HG03025 (cell line): Measurements from ENCODE around the gene TTLL8.
"Not testable (repeated sequence)": the region's sequence is repeated elsewhere in the genome, so short reads cannot be mapped to it uniquely, and the experiment has no call there.

Experiments
- ATAC-seq: cut with Tn5 transposase; IDR thresholded peaks from one replicate; pipeline ENCODE4 v1.9.1; 2021; ENCODE audit warnings: mild to moderate bottlenecking, moderate library complexity; ENCODE audit not compliant: unreplicated experiment, low FRiP score

The TTLL8 gene

DNA sequence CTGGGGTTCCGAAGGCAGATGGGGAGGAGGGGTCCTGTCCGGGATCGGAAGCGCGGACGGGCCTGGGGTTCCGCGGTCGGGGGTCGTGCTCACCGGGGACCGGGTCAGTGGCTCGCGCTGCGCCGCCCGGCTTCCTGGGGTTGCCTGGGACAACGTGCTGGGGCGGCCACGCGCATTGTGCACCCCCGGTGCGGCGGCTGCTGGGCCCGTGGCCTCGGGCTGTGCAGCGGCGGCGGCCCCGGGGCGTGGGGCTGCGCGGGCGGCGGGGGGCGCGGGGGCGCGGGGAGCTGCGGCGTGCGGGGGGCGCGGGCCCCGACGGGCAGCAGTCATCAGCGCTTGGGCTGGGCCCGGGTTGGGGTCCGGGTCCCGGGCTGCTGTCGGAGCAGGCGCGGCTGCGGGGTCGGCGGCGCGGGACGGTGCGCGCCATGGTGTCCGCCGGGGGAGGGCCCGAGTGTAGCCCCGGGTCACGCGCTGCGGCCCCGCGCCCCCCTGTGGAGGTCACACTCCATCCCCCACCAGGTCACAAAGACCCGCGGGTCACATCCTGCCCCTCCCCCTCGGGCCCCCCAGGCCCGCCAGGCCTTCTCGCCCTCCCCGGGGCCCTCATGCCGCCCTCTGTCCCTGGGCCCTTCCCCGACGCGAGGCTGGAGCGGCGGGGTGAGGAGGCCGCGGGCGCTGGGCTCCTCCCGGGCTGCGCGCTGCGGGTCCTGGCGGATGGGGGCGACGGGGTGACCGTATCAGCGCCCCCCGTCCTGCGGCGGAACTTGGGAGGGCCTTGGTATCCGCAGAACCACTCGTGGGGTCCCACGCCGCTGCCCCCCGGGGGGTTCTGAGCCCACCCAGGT, at the start of gene TTLL8:
Gene TTLL8 (minus strand): TSS at position 238 of the 845 bp plus-strand sequence.
- ATAC-seq, result no peak

DNA sequence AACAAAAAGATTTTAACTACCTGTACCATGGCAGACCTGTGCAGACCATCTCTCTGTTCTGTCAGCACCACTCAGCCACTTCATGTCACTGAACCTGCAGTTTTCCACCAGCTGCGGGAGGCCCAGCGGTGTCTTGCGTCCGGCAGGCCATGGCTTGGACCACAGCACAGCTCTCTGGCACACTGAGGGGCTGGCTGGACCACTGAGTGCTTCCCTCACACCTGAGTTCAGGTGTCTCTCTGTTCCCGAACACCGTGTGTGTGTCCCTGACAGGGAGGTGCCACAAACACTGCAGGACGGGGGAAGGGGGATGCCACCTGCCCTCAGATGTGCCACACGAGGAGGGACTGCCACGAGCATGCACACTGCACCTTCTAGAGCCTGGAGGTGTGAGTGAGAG, 49.4 kb upstream of the TTLL8 start:
- no peak for ATAC-seq

DNA sequence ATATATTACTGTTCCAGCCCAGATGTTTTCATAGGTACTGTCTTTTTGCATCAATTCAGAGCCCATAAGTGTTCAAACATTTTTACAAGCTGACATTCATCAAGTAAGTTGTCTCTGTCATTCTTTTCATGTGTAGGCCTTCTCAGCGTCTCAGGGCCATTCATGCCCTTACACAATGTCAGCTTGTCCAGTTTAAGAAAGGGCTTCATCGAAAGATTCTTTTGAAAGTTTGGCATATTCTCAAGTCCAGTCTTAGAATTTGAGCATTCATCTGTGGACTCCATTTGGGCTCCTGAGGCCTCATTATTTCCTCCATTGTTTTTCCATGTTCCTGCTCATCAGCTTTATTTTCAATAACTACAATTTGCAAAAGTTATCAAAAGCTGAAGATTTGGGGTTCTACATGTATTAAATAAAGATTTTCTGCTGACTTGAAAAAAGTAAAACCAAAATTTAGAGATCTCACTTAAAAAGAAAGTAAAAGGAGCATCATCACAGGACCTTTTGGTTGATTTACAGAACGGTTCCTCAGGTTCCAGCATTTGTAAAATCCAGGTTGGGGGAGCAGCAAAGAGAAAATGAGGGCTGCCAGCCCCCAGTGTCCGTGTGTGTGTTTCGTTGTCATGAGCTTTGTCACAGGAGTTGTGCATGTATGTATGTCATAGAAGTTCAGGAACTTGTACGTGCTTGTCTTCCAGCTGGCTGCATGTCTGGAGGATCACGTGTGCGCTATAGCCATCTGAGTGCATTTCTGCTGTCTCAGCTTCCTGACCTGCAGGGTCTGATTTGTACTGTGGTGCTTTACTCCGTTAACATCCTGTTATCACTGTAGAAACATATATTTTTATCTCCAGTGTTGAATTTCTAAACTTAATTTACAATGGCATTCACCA, 47.4 kb upstream of the TTLL8 start:
- no peak for ATAC-seq

DNA sequence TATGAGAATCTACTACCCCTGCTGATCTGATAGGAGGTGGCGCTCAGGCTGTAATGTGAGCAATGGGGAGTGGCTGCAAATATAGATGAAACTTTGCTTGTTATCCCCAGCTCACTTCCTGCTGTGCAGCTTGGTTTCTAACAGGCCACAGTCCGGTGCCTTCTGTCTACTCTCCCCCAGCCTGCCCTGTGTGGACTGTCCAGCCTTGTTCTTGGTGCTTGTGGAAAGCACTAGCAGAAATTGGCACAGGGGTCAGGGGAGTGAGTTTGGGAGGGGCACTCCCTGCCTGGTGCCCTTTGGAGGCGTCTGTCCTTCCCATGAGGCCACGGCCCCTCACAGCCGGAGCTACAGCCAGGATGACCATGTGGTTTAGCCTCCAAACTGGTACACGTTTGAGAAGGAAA, 46.0 kb upstream of the TTLL8 start:
- ATAC-seq, result no peak

DNA sequence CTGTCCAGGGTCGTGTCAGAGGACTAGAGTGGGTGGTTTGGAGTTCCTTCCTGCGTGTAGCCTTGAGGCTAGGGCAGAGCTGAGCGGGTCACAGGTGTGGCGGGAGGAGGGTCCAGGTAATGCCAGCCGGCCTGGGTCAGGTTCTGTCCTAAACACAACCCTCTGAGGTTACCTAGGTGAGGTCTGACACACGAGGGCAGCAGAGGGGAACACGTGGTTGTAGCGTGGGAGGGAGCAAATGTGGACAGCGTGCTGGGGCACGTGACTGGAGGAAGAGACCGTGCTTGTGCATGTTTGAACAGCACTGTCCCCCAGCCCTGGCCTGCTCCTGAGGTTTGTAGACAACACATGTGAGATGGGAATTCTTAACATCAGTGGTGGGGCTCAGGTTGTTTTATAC, 44.8 kb upstream of the TTLL8 start:
- ATAC-seq, result no peak

DNA sequence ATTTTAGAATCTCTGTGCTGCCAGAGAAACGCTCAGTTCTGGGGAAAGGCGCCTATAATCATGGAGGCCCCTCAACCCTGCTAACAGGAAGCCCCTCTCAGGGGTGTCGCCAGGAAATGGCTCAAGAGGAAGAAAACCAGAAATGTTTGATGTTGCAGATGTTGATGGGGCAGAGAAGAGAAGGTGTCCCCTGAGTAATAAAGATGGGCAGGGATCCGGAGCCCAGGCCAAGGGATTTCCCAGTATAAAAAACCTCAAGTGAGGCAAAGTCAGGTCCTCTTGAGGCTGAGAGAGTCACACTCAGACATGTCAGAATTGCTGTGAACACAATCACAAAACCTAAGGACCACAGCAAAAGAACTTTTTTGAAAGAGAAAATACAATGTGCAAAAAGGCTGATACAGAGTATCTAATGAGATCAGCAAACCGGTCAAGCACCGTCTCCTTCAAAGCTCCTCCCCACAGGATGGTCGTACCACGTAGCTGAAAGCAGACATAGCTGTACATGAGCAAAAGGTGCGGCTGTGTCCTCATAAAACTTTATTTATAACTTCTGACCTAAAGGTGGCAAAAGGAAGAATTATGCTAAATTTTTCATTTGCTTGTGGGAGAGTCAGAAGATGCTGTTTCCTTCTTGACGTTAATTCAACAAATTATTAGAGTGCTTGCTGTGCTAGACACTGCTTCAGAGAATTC, 43.9 kb upstream of the TTLL8 start:
- ATAC-seq, result no peak

DNA sequence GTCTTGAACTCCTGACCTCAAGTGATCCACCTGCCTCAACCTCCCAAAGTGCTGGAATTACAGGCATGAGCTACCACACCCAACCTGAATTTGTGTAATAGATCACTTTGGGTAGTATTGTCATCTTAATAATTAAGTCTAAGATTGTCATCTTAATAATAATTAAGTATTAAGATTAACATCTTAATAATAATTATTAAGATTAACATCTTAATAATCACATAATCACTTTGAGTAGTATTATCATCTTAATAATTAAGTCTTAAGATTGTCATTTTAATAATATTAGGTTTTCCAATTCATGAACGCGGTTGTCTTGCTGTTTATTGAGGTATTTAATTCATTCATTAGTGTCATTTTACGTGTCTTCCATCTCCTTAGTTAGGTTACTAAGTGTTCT, 40.0 kb upstream of the TTLL8 start:
- no peak for ATAC-seq

DNA sequence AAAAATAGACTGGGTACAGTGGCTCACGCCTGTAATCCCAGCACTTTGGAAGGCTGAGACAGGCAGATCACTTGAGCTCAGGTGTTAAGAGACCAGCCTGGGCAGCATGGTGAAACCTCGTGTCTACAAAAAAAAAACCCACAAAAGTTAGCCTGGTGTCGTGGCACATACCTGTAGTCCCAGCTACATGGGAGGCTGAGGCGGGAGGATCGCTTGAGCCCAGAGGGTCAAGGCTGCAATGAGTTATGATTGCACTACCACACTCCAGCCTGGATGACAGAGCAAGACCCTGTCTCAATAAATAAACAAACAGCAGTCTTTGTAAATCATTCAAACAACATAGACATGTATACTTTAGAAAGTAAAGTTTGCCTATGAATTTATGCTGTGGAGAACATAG, 34.2 kb upstream of the TTLL8 start:
- no peak for ATAC-seq

DNA sequence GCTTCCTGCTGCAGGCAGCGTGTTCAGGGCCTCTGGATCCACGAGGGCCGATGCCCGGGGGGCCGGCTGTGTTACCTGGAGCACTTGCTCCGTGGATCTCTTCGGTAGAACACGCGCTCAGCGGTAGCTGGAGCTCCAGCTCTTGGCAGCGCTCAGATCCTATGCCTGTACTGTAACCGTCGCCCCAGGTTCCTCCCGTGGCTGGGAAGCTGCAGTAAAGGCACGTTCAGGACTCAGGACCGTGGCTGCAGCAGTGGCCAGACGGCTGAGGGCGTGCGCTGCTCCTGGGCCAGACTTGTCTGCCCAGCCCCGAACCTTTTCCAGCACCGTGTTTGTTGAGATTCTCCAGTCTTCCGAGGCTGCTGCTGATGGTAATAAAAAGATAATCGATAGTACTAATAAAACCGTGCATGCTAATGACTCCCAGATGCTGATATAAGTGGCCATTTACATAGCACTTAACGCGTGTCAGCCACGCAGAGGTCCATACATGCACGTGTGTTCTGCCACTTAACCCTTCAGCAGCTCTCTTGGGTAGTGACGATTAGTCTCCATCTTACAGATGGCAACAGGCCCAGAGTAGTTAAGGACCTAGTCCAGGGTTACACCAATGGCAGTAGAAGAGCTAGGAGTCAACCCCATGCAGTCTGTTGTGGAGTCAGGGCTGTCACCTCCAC, 33.1 kb upstream of the TTLL8 start:
- ATAC-seq, result no peak

DNA sequence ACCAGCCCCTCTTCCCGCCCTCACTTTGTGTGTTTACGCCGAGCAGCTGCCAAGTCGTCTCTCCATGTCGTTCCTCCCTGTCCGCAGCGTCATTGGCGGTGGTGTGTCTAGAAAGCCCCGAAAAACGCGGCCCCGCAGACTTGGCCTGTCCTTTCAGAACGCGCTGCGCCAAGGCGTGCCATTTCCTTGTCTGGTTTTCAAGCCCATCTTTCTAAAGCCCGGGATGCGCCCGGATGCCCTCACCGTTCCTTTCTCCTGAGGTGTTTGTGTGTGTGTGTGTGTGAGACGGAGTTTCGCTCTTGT, 32.3 kb upstream of the TTLL8 start:
- no peak for ATAC-seq

DNA sequence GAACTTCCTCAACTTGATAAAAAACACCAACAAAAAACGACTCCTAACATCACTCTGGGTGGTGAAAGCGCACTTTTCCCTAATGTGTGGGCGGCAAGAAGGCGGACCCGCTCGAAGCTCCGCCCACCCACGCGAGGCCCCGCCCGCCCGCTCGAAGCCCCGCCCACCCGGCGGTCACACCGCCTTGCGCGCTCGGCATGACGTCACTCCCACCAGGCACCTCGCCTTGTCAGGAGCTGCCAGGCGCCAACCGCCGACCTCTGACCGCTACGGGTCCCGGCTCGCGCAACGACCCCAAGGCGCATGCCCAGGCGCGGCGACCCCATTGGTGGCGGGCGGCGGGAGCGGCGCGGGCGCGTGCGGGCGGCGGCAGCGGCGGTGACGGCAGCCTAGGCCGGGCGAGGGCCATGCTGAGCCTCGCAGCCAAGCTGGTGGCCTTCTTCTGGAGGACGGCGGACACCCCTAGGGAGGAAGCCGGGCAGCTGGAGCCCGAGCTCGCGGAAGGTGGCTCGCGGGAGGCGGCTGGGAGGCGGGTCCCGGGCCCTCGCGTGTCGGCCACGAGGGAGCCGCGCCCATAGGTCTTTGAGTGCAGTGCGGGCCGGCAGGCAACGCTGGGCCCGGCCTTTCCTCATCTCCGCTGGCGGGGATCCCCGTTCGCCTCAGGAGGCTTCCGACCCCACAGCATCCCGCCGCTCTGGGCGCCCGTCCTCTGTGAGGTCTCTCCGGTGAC, 31.7 kb upstream of the TTLL8 start, which contains the start of gene MOV10L1:
Gene MOV10L1 (plus strand): TSS at position 325 of the 730 bp plus-strand sequence. CDS start 83 bp downstream, at position 408.
- no peak for ATAC-seq

DNA sequence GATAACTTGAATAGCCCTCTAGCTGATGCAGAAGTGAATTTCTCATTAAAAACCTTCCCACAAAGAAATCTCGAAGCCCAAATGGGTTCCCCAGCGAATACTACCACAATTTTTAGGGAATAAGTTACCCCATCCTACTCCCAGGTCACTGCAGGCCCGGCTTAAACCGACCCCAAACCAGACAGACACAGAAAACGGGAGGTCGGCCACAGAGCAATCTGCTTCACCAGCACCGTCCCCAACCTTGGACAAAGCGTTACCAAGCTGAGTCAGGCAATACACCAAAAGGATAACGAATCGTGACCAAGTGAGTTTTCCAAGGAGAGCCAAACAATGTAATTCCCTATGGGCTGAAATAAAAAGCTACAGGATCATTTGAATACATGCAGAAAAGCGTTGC, 31.1 kb upstream of the TTLL8 start:
- ATAC-seq, result no peak

DNA sequence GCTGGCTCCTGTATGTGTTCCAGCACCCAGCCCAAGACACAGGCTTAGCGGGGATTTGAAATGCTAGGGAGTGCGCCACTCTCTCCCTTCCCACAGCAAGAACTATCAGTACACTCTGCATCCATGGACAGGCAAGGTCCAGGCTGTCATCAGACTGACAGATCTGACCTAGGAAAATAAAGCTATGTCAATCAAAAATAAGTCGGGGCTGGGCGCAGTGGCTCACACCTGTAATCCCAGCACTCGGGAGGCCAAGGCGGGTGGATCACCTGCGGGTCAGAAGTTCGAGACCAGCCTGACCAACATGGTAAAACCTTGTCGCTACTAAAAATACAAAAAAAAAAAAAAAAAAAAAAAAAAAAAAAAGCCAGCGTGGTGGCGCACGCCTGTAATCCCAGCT, 30.0 kb upstream of the TTLL8 start:
- ATAC-seq, result no peak

DNA sequence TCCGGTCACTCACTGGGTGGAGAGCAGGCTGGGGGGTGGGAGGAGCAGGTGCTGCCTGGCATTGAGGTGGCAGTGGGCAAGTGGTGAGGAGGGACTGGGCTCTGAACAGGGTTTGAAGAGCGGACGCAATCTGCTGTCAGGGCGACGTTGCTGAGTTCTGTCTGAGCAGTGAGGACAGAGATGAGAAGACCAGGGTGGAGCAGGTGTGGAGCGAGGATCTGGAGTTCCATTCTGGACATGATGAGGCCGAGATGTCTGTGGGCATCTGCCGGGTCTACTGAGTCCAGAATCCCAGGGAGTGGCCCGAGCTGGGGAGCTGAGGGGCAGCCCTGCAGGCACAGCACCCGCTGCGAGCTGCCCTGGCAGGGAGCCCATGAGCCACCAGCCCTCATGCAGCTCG, 29.5 kb upstream of the TTLL8 start:
- no peak for ATAC-seq

DNA sequence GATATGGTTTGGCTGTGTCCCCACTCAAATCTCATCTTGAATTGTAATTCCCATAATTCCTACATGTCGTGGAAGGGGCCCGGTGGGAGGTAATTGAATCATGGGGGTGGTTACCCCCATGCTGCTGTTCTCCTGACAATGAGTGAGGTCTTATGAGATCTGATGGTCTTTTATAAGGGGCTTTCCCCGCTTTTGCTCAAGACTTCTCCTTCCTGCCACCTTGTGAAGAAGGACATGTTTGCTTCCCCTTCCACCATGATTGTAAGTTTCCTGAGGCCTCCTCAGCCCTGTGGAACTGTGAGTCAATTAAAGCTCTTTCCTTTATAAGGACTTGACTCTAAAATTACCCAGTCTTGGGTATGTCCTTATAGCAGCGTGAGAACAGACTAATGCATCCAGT, 28.9 kb upstream of the TTLL8 start:
- not testable (repeated sequence) for ATAC-seq

DNA sequence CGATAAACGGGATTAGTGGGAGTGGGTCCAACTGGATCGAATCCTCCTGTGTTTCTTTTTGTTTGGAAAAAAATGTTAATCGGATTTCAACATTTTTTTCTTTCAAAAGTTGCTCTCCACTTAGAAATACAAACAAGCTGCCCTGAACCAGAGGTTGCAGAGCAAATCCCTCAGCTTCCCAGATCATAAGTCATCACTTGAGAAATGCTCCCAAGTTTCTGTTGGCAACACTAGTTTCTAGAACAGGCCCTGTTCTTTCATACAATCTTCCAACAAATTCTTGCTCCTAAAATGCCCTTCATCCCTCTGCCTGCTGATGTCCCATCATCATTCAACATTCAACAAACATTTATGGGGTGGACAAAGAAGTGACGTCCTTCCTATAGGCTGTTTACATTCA, 28.4 kb upstream of the TTLL8 start:
- no peak for ATAC-seq

DNA sequence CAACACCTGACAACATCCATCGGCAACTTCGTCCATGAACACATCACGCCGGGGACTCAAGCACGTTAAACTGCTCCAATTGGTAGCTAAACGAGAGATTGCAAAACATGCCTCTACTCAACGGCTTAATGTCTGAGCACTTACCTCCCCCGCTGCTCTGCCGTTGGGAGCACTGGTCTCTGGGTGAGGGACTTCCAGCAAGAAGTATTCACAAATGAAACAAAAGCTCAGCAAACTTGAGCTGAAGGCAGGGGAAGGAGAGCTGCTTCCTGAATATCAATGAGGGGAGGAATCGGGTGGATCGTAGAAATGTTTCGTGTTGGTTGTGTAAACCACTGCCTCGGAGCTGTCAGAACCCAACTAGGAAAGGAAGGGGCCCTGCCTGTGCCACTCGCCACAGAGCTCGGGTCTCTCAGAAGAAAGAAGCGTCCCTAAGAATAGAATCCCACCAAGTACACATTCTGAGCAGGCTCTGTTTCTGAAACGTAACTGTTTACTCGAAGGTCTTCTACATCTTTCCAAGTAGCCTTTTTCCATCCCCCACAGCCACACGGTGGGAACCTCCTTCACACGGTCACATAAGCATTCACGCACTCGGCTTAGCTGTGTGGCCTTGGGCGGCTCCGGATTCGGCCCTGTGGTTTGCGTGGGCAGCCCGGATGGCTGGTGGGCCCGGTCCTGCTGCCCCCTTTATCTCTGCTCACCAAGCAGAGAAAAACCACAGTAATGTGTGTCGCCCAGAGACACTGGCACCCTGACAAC, 27.3 kb upstream of the TTLL8 start, which contains the start of gene MLC1:
Gene MLC1 (minus strand): TSS at position 216 of the 762 bp plus-strand sequence. CDS start 524 bp downstream, outside the sequence.
- ATAC-seq, result no peak

DNA sequence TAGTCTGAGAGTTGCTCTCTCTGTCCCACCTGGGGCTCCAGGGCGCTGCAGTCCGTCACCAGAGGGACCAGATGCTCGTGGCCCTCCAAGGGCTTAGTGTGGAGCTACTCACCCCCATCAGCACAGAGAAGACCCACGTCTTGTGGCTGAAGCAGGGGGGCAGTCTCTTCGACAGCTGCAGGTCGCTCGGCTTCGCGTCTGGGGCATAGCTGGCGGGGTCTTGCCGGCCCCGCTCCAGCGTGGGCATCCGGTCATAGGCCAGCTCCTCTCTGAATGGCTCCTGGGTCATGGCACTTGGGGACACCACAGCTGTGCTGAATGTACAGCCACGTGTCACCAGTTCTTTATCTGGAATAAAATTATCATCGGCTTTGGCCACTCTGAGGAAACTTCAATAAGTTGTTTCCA, 26.5 kb upstream of the TTLL8 start:
- no peak for ATAC-seq

DNA sequence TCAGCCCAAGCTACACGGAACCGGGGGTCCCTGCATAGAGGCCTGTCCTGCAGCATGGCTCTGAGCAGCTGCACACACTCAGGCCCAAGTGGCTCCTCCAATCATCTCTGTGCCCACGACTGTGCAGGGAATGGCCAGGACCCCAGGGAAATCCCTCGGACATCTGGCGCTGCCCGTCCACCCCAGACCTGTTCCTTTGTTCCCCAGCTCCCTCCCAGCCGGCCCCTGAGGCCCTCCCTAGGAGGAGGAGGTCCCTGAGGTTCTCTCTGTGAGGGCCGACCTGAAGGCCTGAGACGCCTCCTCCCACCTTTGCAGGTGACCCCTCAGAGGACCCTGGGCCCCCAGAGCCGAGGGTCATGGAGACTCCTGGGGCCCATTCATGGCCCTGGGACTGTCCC, 26.0 kb upstream of the TTLL8 start:
- no peak for ATAC-seq
